HG03064 (cell line): ENCODE data around the gene ATP5PB.

Source experiments
- ATAC-seq: cut with Tn5 transposase; IDR thresholded peaks from one replicate; pipeline ENCODE4 v1.9.1; 2021; ENCODE audit warnings: low read depth; ENCODE audit not compliant: unreplicated experiment

ATP5PB gene

GRCh38 chr1:111474106-111474505, 24.8 kb downstream of the ATP5PB start:
- no peak for ATAC-seq

GRCh38 chr1:111474521-111474920, 25.3 kb downstream of the ATP5PB start:
- ATAC-seq = no peak

GRCh38 chr1:111475701-111476100, 26.4 kb downstream of the ATP5PB start:
- ATAC-seq = no peak

- ATAC-seq = no peak
These were observed 26.9 kb downstream of the ATP5PB start for GRCh38 chr1:111476214-111476613.

GRCh38 chr1:111476761-111477309, 27.6 kb downstream of the ATP5PB start:
- peak; percentile 51 for ATAC-seq

GRCh38 chr1:111480674-111481073, 31.4 kb downstream of the ATP5PB start:
- ATAC-seq = no peak

- ATAC-seq = no peak
These were observed 32.3 kb downstream of the ATP5PB start for GRCh38 chr1:111481387-111482221.

- ATAC-seq = no peak
These were observed 33.9 kb downstream of the ATP5PB start for GRCh38 chr1:111483166-111483565.

GRCh38 chr1:111483876-111484275, 34.6 kb downstream of the ATP5PB start:
- ATAC-seq = no peak

- ATAC-seq = no peak
These were observed 35.2 kb downstream of the ATP5PB start for GRCh38 chr1:111484391-111485026.

GRCh38 chr1:111486431-111486830, 37.2 kb downstream of the ATP5PB start:
- ATAC-seq = no peak

- no peak for ATAC-seq
These were observed 37.9 kb downstream of the ATP5PB start for GRCh38 chr1:111487133-111487532.

GRCh38 chr1:111488669-111489068, 39.4 kb downstream of the ATP5PB start:
- no peak for ATAC-seq

- ATAC-seq = no peak
These were observed 40.3 kb downstream of the ATP5PB start for GRCh38 chr1:111489604-111490003.

GRCh38 chr1:111490220-111490619, 41.0 kb downstream of the ATP5PB start:
- no peak for ATAC-seq

GRCh38 chr1:111491070-111491469, 41.8 kb downstream of the ATP5PB start:
- ATAC-seq = no peak

GRCh38 chr1:111496398-111496797, 47.1 kb downstream of the ATP5PB start:
- no peak for ATAC-seq

- no peak for ATAC-seq
These were observed 48.3 kb downstream of the ATP5PB start for GRCh38 chr1:111497592-111497991.

- ATAC-seq = no peak
These were observed 49.9 kb downstream of the ATP5PB start for GRCh38 chr1:111499026-111499785.

- no peak for ATAC-seq
These were observed 52.4 kb downstream of the ATP5PB start for GRCh38 chr1:111501645-111502044.

GRCh38 chr1:111503585-111504060, 54.4 kb downstream of the ATP5PB start, which contains the start of the genes ADORA3 and TMIGD3:
Gene ADORA3, minus strand, starts transcription at chr1:111503633. Its CDS starts 279 bp downstream, at chr1:111503354.
Gene TMIGD3, minus strand, starts transcription at chr1:111503633. Its CDS starts 279 bp downstream, at chr1:111503354.
- ATAC-seq = no peak
